HepG2 (cell line): ENCODE results near the gene CMIP. TPM values are rescaled to one million over a fixed set of nuclear protein-coding genes. Genes with fewer than 3 reads are reported as not detected.

Experiments used
- AHDC1 ChIP-seq: sonication (generic); formaldehyde crosslinking; IDR thresholded peaks from 2 replicates; pipeline ENCODE4 v1.5.1; 2020; ENCODE audit warnings: mild to moderate bottlenecking, missing genetic modification reagents, borderline replicate concordance
- AKNA ChIP-seq: sonication (generic); formaldehyde crosslinking; IDR thresholded peaks from 2 replicates; pipeline ENCODE4 v1.4.0; 2020; ENCODE audit warnings: missing genetic modification reagents, borderline replicate concordance
- ATF2 ChIP-seq: sonication (generic); formaldehyde crosslinking; IDR thresholded peaks from 2 replicates; pipeline ENCODE4 v1.4.0; 2020; ENCODE audit warnings: missing genetic modification reagents
- ATM ChIP-seq: fragments of 450-650 bp; IDR thresholded peaks from 2 replicates; pipeline ENCODE4 v1.7.1; 2017; ENCODE audit warnings: mild to moderate bottlenecking, borderline replicate concordance
- FOXO4 ChIP-seq: sonication (generic); formaldehyde crosslinking; conservative IDR thresholded peaks from 2 replicates; pipeline ENCODE4 v1.8.1; 2023; ENCODE audit warnings: missing genetic modification reagents
- KLF6 ChIP-seq: IDR thresholded peaks from 2 replicates; pipeline ENCODE4 v1.8.0; 2016; ENCODE audit warnings: missing biosample characterization, missing genetic modification reagents
- MAX ChIP-seq: IDR thresholded peaks from 2 replicates; pipeline ENCODE4 v1.6.1; 2012; ENCODE audit warnings: inconsistent platforms
- MBNL3 ChIP-seq: fragments of 250-450 bp; sonication (Bioruptor Pico); conservative IDR thresholded peaks from 2 replicates; pipeline ENCODE4 v1.8.0; 2022; ENCODE audit warnings: mild to moderate bottlenecking, inconsistent platforms
- NFYC ChIP-seq: IDR thresholded peaks from 2 replicates; pipeline ENCODE4 v1.6.1; 2016; ENCODE audit warnings: missing genetic modification reagents, missing compliant biosample characterization
- TEF ChIP-seq: sonication (generic); formaldehyde crosslinking; IDR thresholded peaks from 2 replicates; pipeline ENCODE4 v1.5.0; 2020; ENCODE audit warnings: missing genetic modification reagents
- ZNF207 ChIP-seq: fragments of 450-650 bp; IDR thresholded peaks from 2 replicates; pipeline ENCODE4 v1.6.1; 2016; ENCODE audit warnings: antibody characterized with exemption, borderline replicate concordance
- ZNF446 ChIP-seq: sonication (generic); formaldehyde crosslinking; IDR thresholded peaks from 2 replicates; pipeline ENCODE4 v1.5.0; 2020; ENCODE audit warnings: mild to moderate bottlenecking, missing genetic modification reagents
- polyA plus RNA-seq, 8 experiments: library from polyadenylated mRNA; depleted of rRNA in 3 of 8; stranded (reverse) in 7 of 8; unstranded in 1 of 8; fragments of >200 nt; fragmentation: Illumina TruSeq in 4 of 8; extraction: Trizol in 4 of 8; gene quantifications; 2 replicates each; pipeline versions ENCODE4 v1.2.1 to v1.2.3, GENCODE V29; 2011 to 2016; ENCODE audit warnings: low read depth in 4 of 8, missing spikeins in 1 of 8, mixed read lengths in 1 of 8; ENCODE audit not compliant: insufficient read depth in 1 of 8
- total RNA-seq, 5 experiments: library from RNA; depleted of rRNA; stranded (reverse); fragments of >200 nt; fragmentation: Illumina TruSeq; extraction: Trizol; gene quantifications; 2 replicates each; pipeline ENCODE4 v1.2.3, GENCODE V29; 2016; ENCODE audit warnings: low read depth in 1 of 5

CMIP gene
- total and polyA plus RNA-seq, 2 of the 13 experiments (the other 11 are each of a cell fraction or from before 2014, with no cell fraction given), result 10.9 to 18.1 TPM

- TF ChIP-seq TEF (no peak), KLF6 (CRISPR knock-in tag) (no peak), ZNF207 (no peak), NFYC (CRISPR knock-in tag) (no peak), AHDC1 (CRISPR knock-in tag) (peak; percentile 36; the same call in 1 of the 2 replicates), ATM (no peak), AKNA (CRISPR knock-in tag) (no peak), ZNF446 (CRISPR knock-in tag) (no peak), FOXO4 (CRISPR knock-in tag) (no peak), ATF2 (CRISPR knock-in tag) (no peak), MAX (no peak), MBNL3 (CRISPR knock-in tag) (no peak)
Measured at GRCh38 chr16:81405702-81406113, 38.9 kb upstream of the CMIP start (continued).
